Panc1 (cell line): ENCODE measurements around the gene DHX15.

Experiments used
- CTCF ChIP-seq: fragments of 450-650 bp; IDR thresholded peaks from 2 replicates; pipeline ENCODE4 v1.5.1; 2017; ENCODE audit warnings: mild to moderate bottlenecking
- POLR2AphosphoS5 ChIP-seq: IDR thresholded peaks from 2 replicates; pipeline ENCODE4 v1.6.1; 2012; ENCODE audit warnings: mild to moderate bottlenecking, low read depth, low read length, moderate library complexity
- REST ChIP-seq, 2 experiments: IDR thresholded peaks; 2 replicates each; pipeline ENCODE4 v1.6.1; 2011 to 2012; ENCODE audit warnings: low read depth in 2 of 2, control low read depth in 1 of 2, low read length in 1 of 2, mild to moderate bottlenecking in 1 of 2, moderate library complexity in 1 of 2; ENCODE audit not compliant: insufficient read depth in 1 of 2
- TCF7L2 ChIP-seq: IDR thresholded peaks from 2 replicates; pipeline ENCODE4 v1.6.1; 2011; ENCODE audit warnings: mild to moderate bottlenecking, low read depth, low read length, inconsistent platforms

GRCh38 chr4:24551492-24552289 is 32.7 kb downstream of the DHX15 start:
- TF ChIP-seq CTCF (peak; percentile 22; the same call in 1 of the 2 replicates), POLR2AphosphoS5 (no peak), TCF7L2 (no peak), REST (IDR thresholded peaks at IDR 0.05; ENCODE audit: insufficient read depth in 1 of 2, low read depth in 2 of 2, low read length in 1 of 2) (no peak)
